Measurements from ENCODE around the gene GOLGA6L1. TPM values are rescaled to one million over a fixed set of nuclear protein-coding genes. Genes with fewer than 3 reads are reported as not detected.

The GOLGA6L1 gene
- total and polyA plus RNA-seq, 9 donors = not detected

DNA sequence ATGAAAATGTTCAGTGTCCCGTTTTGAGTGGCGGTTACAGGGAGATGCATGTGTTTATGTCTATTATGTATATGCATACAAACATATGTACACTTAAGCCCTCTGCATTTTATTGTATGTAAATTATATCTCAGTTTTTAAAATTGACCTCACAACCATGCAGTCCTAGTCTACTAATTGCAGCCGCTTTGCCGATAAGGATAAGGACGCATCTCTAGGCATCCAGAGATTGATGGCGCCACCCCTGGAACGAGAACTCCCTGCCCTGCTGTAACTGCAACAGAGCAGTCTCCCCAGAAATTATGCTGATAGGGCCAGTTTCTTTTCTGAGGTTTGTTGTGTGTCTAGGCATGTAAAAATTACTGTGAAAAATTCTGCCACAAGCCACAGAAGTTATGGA lies 56.9 kb downstream of the GOLGA6L1 start:
- intact Hi-C loops (cut with DNase I) = no loop called here

More for the DNA sequence above, 56.9 kb downstream of the GOLGA6L1 start:
- no peak overlapping the region for H3K27ac ChIP-seq
- no peaks in the 10 kb centered on the region for H3K9me3 ChIP-seq
- no peak overlapping the region for H3K4me3 ChIP-seq
- no peaks in the 10 kb centered on the region for H3K27me3 ChIP-seq
- H3K4me1 ChIP-seq (ENCODE audit: insufficient read depth) = no peaks in the 10 kb centered on the region
- H3K36me3 ChIP-seq = no peaks in the 10 kb centered on the region
- DNase-seq = no peak
- 64 to 71% (median 67%) methylated on average over 7 of the region's 7 CpGs for WGBS, 3 donors
- TF ChIP-seq POLR2A (IDR thresholded peaks at IDR 0.05) = no peak
- TF ChIP-seq, protein P1, sequence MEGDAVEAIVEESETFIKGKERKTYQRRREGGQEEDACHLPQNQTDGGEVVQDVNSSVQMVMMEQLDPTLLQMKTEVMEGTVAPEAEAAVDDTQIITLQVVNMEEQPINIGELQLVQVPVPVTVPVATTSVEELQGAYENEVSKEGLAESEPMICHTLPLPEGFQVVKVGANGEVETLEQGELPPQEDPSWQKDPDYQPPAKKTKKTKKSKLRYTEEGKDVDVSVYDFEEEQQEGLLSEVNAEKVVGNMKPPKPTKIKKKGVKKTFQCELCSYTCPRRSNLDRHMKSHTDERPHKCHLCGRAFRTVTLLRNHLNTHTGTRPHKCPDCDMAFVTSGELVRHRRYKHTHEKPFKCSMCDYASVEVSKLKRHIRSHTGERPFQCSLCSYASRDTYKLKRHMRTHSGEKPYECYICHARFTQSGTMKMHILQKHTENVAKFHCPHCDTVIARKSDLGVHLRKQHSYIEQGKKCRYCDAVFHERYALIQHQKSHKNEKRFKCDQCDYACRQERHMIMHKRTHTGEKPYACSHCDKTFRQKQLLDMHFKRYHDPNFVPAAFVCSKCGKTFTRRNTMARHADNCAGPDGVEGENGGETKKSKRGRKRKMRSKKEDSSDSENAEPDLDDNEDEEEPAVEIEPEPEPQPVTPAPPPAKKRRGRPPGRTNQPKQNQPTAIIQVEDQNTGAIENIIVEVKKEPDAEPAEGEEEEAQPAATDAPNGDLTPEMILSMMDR (IDR thresholded peaks at IDR 0.05) = no peak
- no peak for TF ChIP-seq EP300 (IDR thresholded peaks at IDR 0.05)

Small RNA genes within 50 kb of the gene (small RNA-seq; reads per million reads assigned to genes)
- gene RN7SL106P = not detected

Other genes starting within 250 kb of the GOLGA6L1 start
- gene CYFIP1, start 156.5 kb downstream of the GOLGA6L1 start, total RNA-seq = 10 to 100 TPM; 41.8 to 96.2 (median 87.4) TPM
- 10 to 100 TPM; 35.8 to 69.2 TPM for gene CYFIP1, start 156.5 kb downstream of the GOLGA6L1 start, polyA plus RNA-seq
- 10 to 100 TPM; 10.2 to 25.6 (median 16.4) TPM for gene TUBGCP5, start 97.3 kb downstream of the GOLGA6L1 start, total RNA-seq
- gene TUBGCP5, start 97.3 kb downstream of the GOLGA6L1 start, polyA plus RNA-seq = 10 to 100 TPM in 1 of 2 donors, 1 to 10 TPM in 1; 8.5 to 14.4 TPM
- not detected for gene GOLGA6L26, start 197.4 kb upstream of the GOLGA6L1 start, total RNA-seq
- gene GOLGA6L26, start 197.4 kb upstream of the GOLGA6L1 start, polyA plus RNA-seq = not detected
- under 1 TPM in 6 of 7 donors, not detected in 1; 0.33 to 0.68 (median 0.58) TPM for gene GOLGA8S, start 217.9 kb upstream of the GOLGA6L1 start, total RNA-seq
- under 1 TPM; 0.11 to 0.30 TPM for gene GOLGA8S, start 217.9 kb upstream of the GOLGA6L1 start, polyA plus RNA-seq